ENCODE data around the gene RNF151.
"Not testable (repeated sequence)": the region's sequence is repeated elsewhere in the genome, so short reads cannot be mapped to it uniquely, and the experiment has no call there.

RNF151 gene

GRCh38 chr16:1959269-1960039 is 7.2 kb upstream of the RNF151 start, which contains the start of gene NDUFB10:
Gene NDUFB10, plus strand, starts transcription at chr16:1959538. Its CDS starts 87 bp downstream, at chr16:1959625.
- peak; percentile 40 to 96 (median 84) for DNase-seq

GRCh38 chr16:1960665-1961630 is 5.7 kb upstream of the RNF151 start:
- DNase-seq, result no peak

GRCh38 chr16:1961651-1962067 is 5.0 kb upstream of the RNF151 start:
- DNase-seq, result no peak

- DNase-seq, result not testable (repeated sequence)
These were observed 4.2 kb upstream of the RNF151 start for GRCh38 chr16:1962161-1963153.

- DNase-seq, result peak in 11 of 51 donors; percentile 46 to 74 (median 55)
These were observed 2.7 kb upstream of the RNF151 start for GRCh38 chr16:1963806-1964505.

- DNase-seq, result peak; percentile 71 to 100 (median 96)
These were observed 1.9 kb upstream of the RNF151 start, which contains the start of gene RPS2 for GRCh38 chr16:1964506-1965395. Gene RPS2, minus strand, starts transcription at chr16:1964826. Its CDS starts 201 bp downstream, at chr16:1964625.

- no peak for DNase-seq
These were observed 1.2 kb upstream of the RNF151 start for GRCh38 chr16:1965396-1966001.

GRCh38 chr16:1968146-1968953 is 1.7 kb downstream of the RNF151 start:
- no peak for DNase-seq

- peak; percentile 63 to 97 (median 89) for DNase-seq
These were observed 5.3 kb downstream of the RNF151 start, which contains the start of gene TBL3 for GRCh38 chr16:1971796-1972489. Gene TBL3, plus strand, starts transcription at chr16:1972053. Its CDS starts 112 bp downstream, at chr16:1972165.

- DNase-seq, result no peak
These were observed 5.8 kb downstream of the RNF151 start for GRCh38 chr16:1972490-1972877.

GRCh38 chr16:1973461-1974156 is 7.0 kb downstream of the RNF151 start:
- no peak for DNase-seq

- DNase-seq, result no peak
These were observed 7.8 kb downstream of the RNF151 start for GRCh38 chr16:1974157-1975070.

GRCh38 chr16:1975432-1976215 is 9.0 kb downstream of the RNF151 start:
- no peak for DNase-seq

GRCh38 chr16:1976216-1976520 is 9.5 kb downstream of the RNF151 start:
- no peak for DNase-seq
